ENCODE measurements around the gene ABCC1. TPM values are rescaled to one million over a fixed set of nuclear protein-coding genes. Genes with fewer than 3 reads are reported as not detected.

ABCC1 gene
- total RNA-seq, 1 experiment from 2014 or later: 46.3 TPM

- BruUV-seq (replicated peaks): no TSS peak
- H3K4me3 Mint-ChIP-seq (ENCODE audit: low read depth, unreplicated experiment): no peak overlapping the region
- no peaks in the 10 kb centered on the region for H3K9me3 Mint-ChIP-seq (ENCODE audit: low read depth, unreplicated experiment)
- H3K4me1 Mint-ChIP-seq (ENCODE audit: low read depth, unreplicated experiment): no peaks in the 10 kb centered on the region
- H3K36me3 Mint-ChIP-seq (ENCODE audit: insufficient read depth, unreplicated experiment): peaks cover 22% of the 10 kb centered on the region
- CTCF ChIA-PET: no interaction called here
- no peak overlapping the region for H3K27ac Mint-ChIP-seq (ENCODE audit: unreplicated experiment)
- no peak for DNase-seq
- no peaks in the 10 kb centered on the region for H3K27me3 Mint-ChIP-seq (ENCODE audit: unreplicated experiment)
- intact Hi-C loops (cut with micrococcal nuclease; ENCODE audit: unreplicated experiment): no loop called here
- no peak for TF ChIP-seq CTCF (IDR thresholded peaks at IDR 0.05; ENCODE audit: unreplicated experiment)
Measured at GRCh38 chr16:16148755-16149154, 199.3 kb downstream of the ABCC1 start.

- no peak overlapping the region for H3K27ac Mint-ChIP-seq (ENCODE audit: unreplicated experiment)
- H3K9me3 Mint-ChIP-seq (ENCODE audit: low read depth, unreplicated experiment): no peaks in the 10 kb centered on the region
- TF ChIP-seq CTCF (IDR thresholded peaks at IDR 0.05; ENCODE audit: unreplicated experiment): no peak
- H3K4me3 Mint-ChIP-seq (ENCODE audit: low read depth, unreplicated experiment): no peak overlapping the region
- CTCF ChIA-PET: no interaction called here
- H3K36me3 Mint-ChIP-seq (ENCODE audit: insufficient read depth, unreplicated experiment): peaks cover 19% of the 10 kb centered on the region
- DNase-seq: no peak
- intact Hi-C loops (cut with micrococcal nuclease; ENCODE audit: unreplicated experiment): no loop called here
- no TSS peak for BruUV-seq (replicated peaks)
- H3K4me1 Mint-ChIP-seq (ENCODE audit: low read depth, unreplicated experiment): no peaks in the 10 kb centered on the region
- peaks cover 2% of the 10 kb centered on the region for H3K27me3 Mint-ChIP-seq (ENCODE audit: unreplicated experiment)
Measured at GRCh38 chr16:16149710-16150116, 200.3 kb downstream of the ABCC1 start.

GRCh38 chr16:16150117-16150877, 200.9 kb downstream of the ABCC1 start:
- BruUV-seq (replicated peaks): no TSS peak
- no peak for TF ChIP-seq CTCF (IDR thresholded peaks at IDR 0.05; ENCODE audit: unreplicated experiment)
- H3K4me3 Mint-ChIP-seq (ENCODE audit: low read depth, unreplicated experiment): no peak overlapping the region
- H3K36me3 Mint-ChIP-seq (ENCODE audit: insufficient read depth, unreplicated experiment): peaks cover 19% of the 10 kb centered on the region
- H3K9me3 Mint-ChIP-seq (ENCODE audit: low read depth, unreplicated experiment): no peaks in the 10 kb centered on the region
- no peak for DNase-seq
- H3K27ac Mint-ChIP-seq (ENCODE audit: unreplicated experiment): no peak overlapping the region
- peaks cover 8% of the 10 kb centered on the region for H3K27me3 Mint-ChIP-seq (ENCODE audit: unreplicated experiment)
- intact Hi-C loops (cut with micrococcal nuclease; ENCODE audit: unreplicated experiment): no loop called here
- H3K4me1 Mint-ChIP-seq (ENCODE audit: low read depth, unreplicated experiment): no peaks in the 10 kb centered on the region
- CTCF ChIA-PET: no interaction called here

- no peak for DNase-seq
- intact Hi-C loops (cut with micrococcal nuclease; ENCODE audit: unreplicated experiment): no loop called here
- no TSS peak for BruUV-seq (replicated peaks)
- Mint-ChIP-seq H3K4me3 (ENCODE audit: low read depth, unreplicated experiment) (no peak overlapping the region), H3K9me3 (ENCODE audit: low read depth, unreplicated experiment) (no peaks in the 10 kb centered on the region), H3K36me3 (ENCODE audit: insufficient read depth, unreplicated experiment) (peaks cover 13% of the 10 kb centered on the region), H3K27me3 (ENCODE audit: unreplicated experiment) (peaks cover 13% of the 10 kb centered on the region), H3K4me1 (ENCODE audit: low read depth, unreplicated experiment) (no peaks in the 10 kb centered on the region), H3K27ac (ENCODE audit: unreplicated experiment) (no peak overlapping the region)
- CTCF ChIA-PET: no interaction called here
- TF ChIP-seq CTCF (IDR thresholded peaks at IDR 0.05; ENCODE audit: unreplicated experiment): no peak
Measured at GRCh38 chr16:16150878-16151152, 201.4 kb downstream of the ABCC1 start.

All from Calu3 (cell line).